ENCODE measurements around the gene DGCR6L.
"Not testable (repeated sequence)": the region's sequence is repeated elsewhere in the genome, so short reads cannot be mapped to it uniquely, and the experiment has no call there.

Gene DGCR6L

DNA sequence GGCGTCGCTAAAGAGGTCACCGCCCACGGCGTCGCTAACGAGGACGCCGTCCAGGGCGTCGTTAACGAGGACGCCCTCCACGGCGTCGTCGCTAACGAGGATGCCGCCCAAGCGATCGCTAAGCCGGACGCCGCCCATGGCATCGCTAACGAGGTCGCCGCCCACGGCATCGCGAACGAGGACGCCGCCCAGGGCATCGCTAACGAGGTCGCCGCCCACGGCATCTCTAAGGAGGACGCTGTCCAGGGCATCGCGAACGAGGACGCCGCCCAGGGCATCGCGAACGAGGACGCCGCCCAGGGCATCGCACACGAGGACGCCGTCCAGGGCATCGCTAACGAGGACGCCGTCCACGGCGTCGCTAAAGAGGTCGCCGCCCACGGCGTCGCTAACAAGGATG lies 37.0 kb upstream of the DGCR6L start:
- not testable (repeated sequence) for H3K9me3 ChIP-seq (ENCODE audit: control insufficient read depth, low read depth, low read length); H3K36me3 ChIP-seq (ENCODE audit: control insufficient read depth, low read depth, low read length); H3K4me3 ChIP-seq (ENCODE audit: low read length); H3K4me1 ChIP-seq (ENCODE audit: control insufficient read depth, low read depth, low read length); H3K27me3 ChIP-seq (ENCODE audit: control insufficient read depth, insufficient read depth, low read length); H3K9ac ChIP-seq (ENCODE audit: low read length); H3K27ac ChIP-seq (ENCODE audit: low read length)

DNA sequence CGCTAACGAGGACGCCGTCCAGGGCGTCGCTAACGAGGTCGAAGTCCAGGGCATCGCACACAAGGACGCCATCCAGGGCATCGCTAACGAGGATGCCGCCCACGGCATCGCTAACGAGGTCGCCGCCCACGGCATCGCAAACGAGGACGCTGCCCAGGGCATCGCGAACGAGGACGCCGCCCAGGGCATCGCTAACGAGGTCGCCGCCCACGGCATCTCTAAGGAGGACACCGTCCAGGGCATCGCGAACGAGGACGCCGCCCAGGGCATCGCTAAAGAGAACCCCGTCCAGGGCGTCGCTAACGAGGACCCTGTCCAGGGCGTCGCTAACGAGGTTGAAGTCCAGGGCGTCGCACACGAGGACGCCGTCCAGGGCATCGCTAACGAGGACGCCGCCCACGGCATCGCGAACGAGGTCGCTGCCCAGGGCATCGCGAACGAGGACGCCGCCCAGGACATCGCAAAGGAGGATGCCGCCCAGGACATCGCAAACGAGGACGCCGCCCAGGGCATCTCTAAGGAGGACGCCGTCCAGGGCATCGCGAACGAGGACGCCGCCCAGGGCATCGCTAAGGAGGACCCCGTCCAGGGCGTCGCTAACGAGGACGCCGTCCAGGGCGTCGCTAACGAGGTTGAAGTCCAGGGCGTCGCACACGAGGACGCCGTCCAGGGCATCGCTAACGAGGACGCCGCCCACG lies 36.2 kb upstream of the DGCR6L start:
- H3K9ac ChIP-seq (ENCODE audit: low read length); H3K36me3 ChIP-seq (ENCODE audit: control insufficient read depth, low read depth, low read length); H3K4me1 ChIP-seq (ENCODE audit: control insufficient read depth, low read depth, low read length); H3K27me3 ChIP-seq (ENCODE audit: control insufficient read depth, insufficient read depth, low read length); H3K9me3 ChIP-seq (ENCODE audit: control insufficient read depth, low read depth, low read length); H3K27ac ChIP-seq (ENCODE audit: low read length); H3K4me3 ChIP-seq (ENCODE audit: low read length): not testable (repeated sequence)

- Histone ChIP-seq H3K36me3 (ENCODE audit: control insufficient read depth, low read depth, low read length) (no peaks in the 10 kb centered on the region), H3K4me3 (ENCODE audit: low read length) (no peak overlapping the region), H3K27me3 (ENCODE audit: control insufficient read depth, insufficient read depth, low read length) (no peaks in the 10 kb centered on the region), H3K9me3 (ENCODE audit: control insufficient read depth, low read depth, low read length) (no peaks in the 10 kb centered on the region), H3K9ac (ENCODE audit: low read length) (no peak overlapping the region), H3K4me1 (ENCODE audit: control insufficient read depth, low read depth, low read length) (no peaks in the 10 kb centered on the region), H3K27ac (ENCODE audit: low read length) (no peak overlapping the region)
Observed at GRCh38 chr22:20354238-20354975, 34.5 kb upstream of the DGCR6L start.

DNA sequence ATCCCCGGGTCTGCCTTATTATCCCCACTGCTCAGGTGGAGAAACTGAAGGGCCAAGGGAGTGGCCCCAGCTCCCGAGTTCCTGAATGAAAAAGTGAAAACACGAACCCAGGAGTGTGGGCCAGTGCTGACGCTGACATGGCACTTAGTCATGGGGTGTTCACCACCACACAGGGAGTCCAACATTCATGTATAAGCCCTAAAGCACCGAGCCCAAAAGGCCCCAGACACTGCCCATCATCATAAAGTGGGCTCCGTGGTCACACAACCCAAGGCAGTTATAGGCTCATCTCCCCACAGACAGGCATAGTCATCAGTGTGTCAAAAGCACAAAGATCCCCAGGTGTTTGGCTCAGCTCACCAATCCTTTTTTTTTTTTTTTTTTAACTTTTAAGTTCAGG lies 32.7 kb upstream of the DGCR6L start:
- H3K4me3 ChIP-seq (ENCODE audit: low read length); H3K9me3 ChIP-seq (ENCODE audit: control insufficient read depth, low read depth, low read length); H3K4me1 ChIP-seq (ENCODE audit: control insufficient read depth, low read depth, low read length); H3K27ac ChIP-seq (ENCODE audit: low read length); H3K36me3 ChIP-seq (ENCODE audit: control insufficient read depth, low read depth, low read length); H3K27me3 ChIP-seq (ENCODE audit: control insufficient read depth, insufficient read depth, low read length); H3K9ac ChIP-seq (ENCODE audit: low read length): not testable (repeated sequence)

- not testable (repeated sequence) for H3K4me3 ChIP-seq (ENCODE audit: low read length); H3K27me3 ChIP-seq (ENCODE audit: control insufficient read depth, insufficient read depth, low read length); H3K9ac ChIP-seq (ENCODE audit: low read length); H3K36me3 ChIP-seq (ENCODE audit: control insufficient read depth, low read depth, low read length); H3K9me3 ChIP-seq (ENCODE audit: control insufficient read depth, low read depth, low read length); H3K4me1 ChIP-seq (ENCODE audit: control insufficient read depth, low read depth, low read length); H3K27ac ChIP-seq (ENCODE audit: low read length)
Observed at GRCh38 chr22:20346553-20346952, 26.7 kb upstream of the DGCR6L start.

- not testable (repeated sequence) for H3K9me3 ChIP-seq (ENCODE audit: control insufficient read depth, low read depth, low read length); H3K36me3 ChIP-seq (ENCODE audit: control insufficient read depth, low read depth, low read length); H3K27ac ChIP-seq (ENCODE audit: low read length); H3K4me3 ChIP-seq (ENCODE audit: low read length); H3K27me3 ChIP-seq (ENCODE audit: control insufficient read depth, insufficient read depth, low read length); H3K4me1 ChIP-seq (ENCODE audit: control insufficient read depth, low read depth, low read length); H3K9ac ChIP-seq (ENCODE audit: low read length)
Observed at GRCh38 chr22:20338291-20338690, 18.4 kb upstream of the DGCR6L start.

- H3K9me3 ChIP-seq (ENCODE audit: control insufficient read depth, low read depth, low read length); H3K27me3 ChIP-seq (ENCODE audit: control insufficient read depth, insufficient read depth, low read length); H3K4me3 ChIP-seq (ENCODE audit: low read length); H3K36me3 ChIP-seq (ENCODE audit: control insufficient read depth, low read depth, low read length); H3K27ac ChIP-seq (ENCODE audit: low read length); H3K9ac ChIP-seq (ENCODE audit: low read length); H3K4me1 ChIP-seq (ENCODE audit: control insufficient read depth, low read depth, low read length): not testable (repeated sequence)
Observed at GRCh38 chr22:20337807-20338206, 17.9 kb upstream of the DGCR6L start.

- H3K27ac ChIP-seq (ENCODE audit: low read length); H3K4me3 ChIP-seq (ENCODE audit: low read length); H3K4me1 ChIP-seq (ENCODE audit: control insufficient read depth, low read depth, low read length); H3K36me3 ChIP-seq (ENCODE audit: control insufficient read depth, low read depth, low read length); H3K27me3 ChIP-seq (ENCODE audit: control insufficient read depth, insufficient read depth, low read length); H3K9ac ChIP-seq (ENCODE audit: low read length); H3K9me3 ChIP-seq (ENCODE audit: control insufficient read depth, low read depth, low read length): not testable (repeated sequence)
Observed at GRCh38 chr22:20336561-20336960, 16.7 kb upstream of the DGCR6L start.

- H3K4me1 ChIP-seq (ENCODE audit: control insufficient read depth, low read depth, low read length); H3K9ac ChIP-seq (ENCODE audit: low read length); H3K27ac ChIP-seq (ENCODE audit: low read length); H3K4me3 ChIP-seq (ENCODE audit: low read length); H3K36me3 ChIP-seq (ENCODE audit: control insufficient read depth, low read depth, low read length); H3K27me3 ChIP-seq (ENCODE audit: control insufficient read depth, insufficient read depth, low read length); H3K9me3 ChIP-seq (ENCODE audit: control insufficient read depth, low read depth, low read length): not testable (repeated sequence)
Observed at GRCh38 chr22:20328569-20328930, 8.7 kb upstream of the DGCR6L start.

DNA sequence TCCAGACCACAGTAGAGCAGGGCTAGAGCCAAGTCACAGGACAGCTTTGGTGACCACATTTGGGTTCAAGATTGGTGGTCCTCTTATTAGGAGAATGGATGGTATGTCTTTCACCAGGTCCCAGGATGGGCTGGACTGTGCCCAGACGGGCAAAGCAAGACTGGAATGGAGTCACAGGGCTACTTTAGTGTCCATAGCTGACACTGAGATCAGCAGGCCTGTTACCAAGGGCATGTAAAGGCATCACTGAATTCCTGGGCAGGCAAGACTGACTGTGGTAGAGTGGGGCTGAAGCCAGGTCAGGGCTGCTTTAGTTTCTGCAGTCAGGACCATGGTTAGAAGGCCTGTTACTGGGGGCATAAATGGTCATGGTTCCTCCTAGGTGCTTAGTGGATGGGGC lies 6.1 kb upstream of the DGCR6L start:
- not testable (repeated sequence) for H3K9ac ChIP-seq (ENCODE audit: low read length); H3K27me3 ChIP-seq (ENCODE audit: control insufficient read depth, insufficient read depth, low read length); H3K27ac ChIP-seq (ENCODE audit: low read length); H3K4me1 ChIP-seq (ENCODE audit: control insufficient read depth, low read depth, low read length); H3K9me3 ChIP-seq (ENCODE audit: control insufficient read depth, low read depth, low read length); H3K36me3 ChIP-seq (ENCODE audit: control insufficient read depth, low read depth, low read length); H3K4me3 ChIP-seq (ENCODE audit: low read length)

DNA sequence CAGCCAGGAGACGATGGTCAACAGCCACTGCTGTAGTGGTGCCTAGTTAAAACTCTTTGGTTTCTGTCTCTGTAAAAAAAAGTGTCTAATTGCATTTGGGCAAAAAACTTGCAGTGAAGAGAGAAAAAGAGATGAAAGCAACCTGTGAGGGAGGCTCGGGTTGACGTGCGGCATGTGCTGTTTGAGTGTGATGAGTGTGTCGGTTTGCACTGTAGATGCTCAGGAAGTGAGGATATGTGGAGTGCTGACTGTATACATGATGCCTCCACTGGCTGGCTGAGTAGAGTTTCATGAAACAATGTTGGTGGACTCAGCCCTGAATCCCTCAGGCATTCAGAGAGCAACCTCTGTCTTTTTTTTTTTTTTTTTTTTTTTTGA lies 4.3 kb upstream of the DGCR6L start:
- H3K9ac ChIP-seq (ENCODE audit: low read length) = no peak overlapping the region

DNA sequence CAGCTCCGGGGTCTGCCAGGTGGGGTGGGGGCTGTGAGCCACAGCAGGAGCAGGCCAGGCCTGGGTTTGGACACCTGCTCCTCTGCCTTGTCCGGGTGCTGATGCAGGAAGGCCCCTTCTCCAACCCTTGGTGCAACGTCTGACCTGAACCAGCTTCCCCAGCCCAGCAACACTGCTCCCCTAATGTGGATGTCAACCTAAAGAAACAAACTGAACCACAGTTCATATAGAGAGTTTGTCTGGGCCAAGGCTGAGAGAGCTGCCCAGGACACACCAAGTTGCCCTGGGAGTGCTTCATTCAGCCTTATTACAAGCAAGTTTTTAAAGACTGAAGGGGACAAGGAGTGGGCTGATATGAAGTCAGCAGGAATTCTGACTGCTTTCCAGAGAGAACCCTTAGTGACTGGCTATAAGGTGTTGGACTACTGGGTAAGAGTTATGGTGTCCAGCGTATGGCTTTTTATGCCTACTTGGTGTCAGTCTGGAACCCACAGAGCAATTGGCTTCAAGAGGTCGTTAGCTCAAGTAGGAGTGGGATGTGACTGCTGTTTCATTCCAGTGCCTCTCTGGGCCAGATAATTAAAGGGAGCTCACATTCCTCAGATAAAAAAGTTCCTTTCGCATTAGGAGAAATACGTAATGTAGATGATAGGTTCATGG lies 1.8 kb upstream of the DGCR6L start:
- not testable (repeated sequence) for H3K27ac ChIP-seq (ENCODE audit: low read length); H3K27me3 ChIP-seq (ENCODE audit: control insufficient read depth, insufficient read depth, low read length); H3K9me3 ChIP-seq (ENCODE audit: control insufficient read depth, low read depth, low read length); H3K4me1 ChIP-seq (ENCODE audit: control insufficient read depth, low read depth, low read length); H3K4me3 ChIP-seq (ENCODE audit: low read length); H3K9ac ChIP-seq (ENCODE audit: low read length); H3K36me3 ChIP-seq (ENCODE audit: control insufficient read depth, low read depth, low read length)

More for the DNA sequence above, 4.3 kb upstream of the DGCR6L start:
- H3K4me1 ChIP-seq (ENCODE audit: control insufficient read depth, low read depth, low read length) = no peaks in the 10 kb centered on the region
- no peaks in the 10 kb centered on the region for H3K9me3 ChIP-seq (ENCODE audit: control insufficient read depth, low read depth, low read length)
- no peak overlapping the region for H3K4me3 ChIP-seq (ENCODE audit: low read length)
- no peak overlapping the region for H3K27ac ChIP-seq (ENCODE audit: low read length)
- H3K36me3 ChIP-seq (ENCODE audit: control insufficient read depth, low read depth, low read length) = no peaks in the 10 kb centered on the region
- no peaks in the 10 kb centered on the region for H3K27me3 ChIP-seq (ENCODE audit: control insufficient read depth, insufficient read depth, low read length)
